ENCODE data around the gene EFNA2. TPM values are rescaled to one million over a fixed set of nuclear protein-coding genes. Genes with fewer than 3 reads are reported as not detected.

EFNA2 gene
- total RNA-seq, 1 experiment from 2014 or later, result 14.3 TPM

DNA sequence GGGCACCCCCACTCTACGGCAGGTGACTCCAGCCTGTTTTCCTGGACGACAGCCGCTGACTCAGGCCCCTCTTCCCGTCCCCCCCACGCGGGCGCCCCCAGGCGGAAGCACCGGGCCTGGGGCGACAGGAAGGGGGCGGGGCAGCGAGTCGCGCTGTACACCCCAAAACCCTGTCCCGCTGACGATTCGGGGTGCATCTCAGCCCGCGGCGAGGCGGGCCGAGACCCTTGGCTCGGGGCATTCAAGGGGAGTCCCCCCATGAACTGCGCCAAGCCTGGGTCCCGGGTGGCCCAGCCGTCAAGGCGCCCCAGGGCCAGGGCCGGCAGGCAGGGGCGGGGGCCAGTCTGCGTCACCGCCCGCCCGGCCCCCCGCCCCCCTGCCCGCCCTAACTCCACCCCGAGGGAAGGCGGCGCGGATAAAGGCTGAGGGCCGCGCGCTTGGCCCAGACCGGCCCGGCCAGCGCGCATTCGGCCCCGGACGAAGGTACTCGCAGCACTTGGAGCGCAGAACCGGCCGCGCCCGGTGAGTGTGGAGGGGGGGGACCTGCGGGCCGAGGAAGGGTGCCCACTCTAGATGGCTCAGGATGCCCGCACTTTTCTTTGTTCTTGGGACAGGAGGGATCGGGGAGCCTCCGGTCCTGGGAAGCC lies 37.4 kb upstream of the EFNA2 start, which contains the start of gene MIDN:
MIDN (plus strand) TSS at position 445 of the 647 bp plus-strand sequence. CDS start 1,714 bp downstream, outside the sequence.
- H2AFZ ChIP-seq (ENCODE audit: low read length), result no peak within 1 kb of the TSS
- peaks cover 4 to 20% (median 8%) of the 10 kb centered on the region in 3 experiments; a peak in 6 of 7 replicates for H3K36me3 Mint-ChIP-seq (ENCODE audit: insufficient read depth in 1 of 3, low read depth in 3 of 3)
- peak; percentile 86 for DNase-seq

More for the DNA sequence above, 37.4 kb upstream of the EFNA2 start, which contains the start of gene MIDN:
- no peak within 1 kb of the TSS for H3T11ph ChIP-seq (ENCODE audit: low read length)
- Mint-ChIP-seq H3K27me3 (ENCODE audit: low read depth) (no peaks in the 10 kb centered on the region), H3K9me3 (no peaks in the 10 kb centered on the region), H3K4me3 (peak within 1 kb of the TSS; percentile 81 to 88), H3K4me1 (peaks cover 2 to 18% of the 10 kb centered on the region in 2 experiments), H3K27ac (peak within 1 kb of the TSS; percentile 82 to 96 (median 95); a peak in 5 of 7 replicates)
- H2BK12ac ChIP-seq (ENCODE audit: insufficient read length, low read depth, low read length), result no peak within 1 kb of the TSS
- peak within 1 kb of the TSS; percentile 64 for H2BK120ac ChIP-seq (ENCODE audit: low read depth, low read length, poor library complexity, severe bottlenecking)
- no peak within 1 kb of the TSS for H3K56ac ChIP-seq (ENCODE audit: insufficient read length, low read depth, low read length)
- H3K79me2 ChIP-seq (ENCODE audit: insufficient read depth, low read length), result peaks cover 11% of the 10 kb centered on the region; the same call in 1 of the 2 replicates
- H2BK5ac ChIP-seq (ENCODE audit: insufficient read length, low read length), result no peak within 1 kb of the TSS
- peaks cover 12% of the 10 kb centered on the region for H3K23me2 ChIP-seq (ENCODE audit: insufficient read length, low read depth, low read length, poor library complexity, severe bottlenecking)
- no peak within 1 kb of the TSS for H4K5ac ChIP-seq (ENCODE audit: insufficient read length, low read depth, low read length)
- no peak within 1 kb of the TSS; the same call in 1 of the 2 replicates for H3K4ac ChIP-seq (ENCODE audit: low read depth, low read length)
- H3K9me3 ChIP-seq (ENCODE audit: control insufficient read depth, low read depth, low read length), result no peaks in the 10 kb centered on the region
- peak within 1 kb of the TSS; percentile 4 for H3K4me2 ChIP-seq (ENCODE audit: insufficient read depth, insufficient read length, low read length)
- H4K20me1 ChIP-seq (ENCODE audit: control insufficient read depth, insufficient read depth, insufficient read length), result no peaks in the 10 kb centered on the region
- H2AK5ac ChIP-seq (ENCODE audit: insufficient read length, low read length), result no peak within 1 kb of the TSS
- peak within 1 kb of the TSS; percentile 90; the same call in 1 of the 2 replicates for H3K14ac ChIP-seq (ENCODE audit: insufficient read depth, low read length)
- WGBS (ENCODE audit: extremely low coverage, insufficient read length, low lambda C conversion rate), result no CpG with 5 or more reads among the region's 60 CpGs
- H3K27ac ChIP-seq (ENCODE audit: insufficient read length, low read depth, low read length), result no peak within 1 kb of the TSS
- H2BK20ac ChIP-seq (ENCODE audit: low read depth, low read length, poor library complexity, severe bottlenecking), result no peak within 1 kb of the TSS
- H2BK15ac ChIP-seq (ENCODE audit: low read depth, low read length), result no peak within 1 kb of the TSS; the same call in 1 of the 2 replicates
- no peaks in the 10 kb centered on the region for H3K79me1 ChIP-seq (ENCODE audit: insufficient read depth, low read depth, low read length, poor library complexity, severe bottlenecking)
- no peaks in the 10 kb centered on the region; the same call in 1 of the 2 replicates for H3K4me1 ChIP-seq (ENCODE audit: insufficient read depth, low read length)
- H3K9ac ChIP-seq (ENCODE audit: extremely low read depth, insufficient read length, low read length), result peak within 1 kb of the TSS; percentile 59
- H3K27me3 ChIP-seq (ENCODE audit: insufficient read depth, low read length), result no peaks in the 10 kb centered on the region
- peak; percentile 63 for TF ChIP-seq CTCF (conservative IDR thresholded peaks at IDR 0.05)
- no peak within 1 kb of the TSS for H4K8ac ChIP-seq (replicated peaks; ENCODE audit: insufficient read length, low read depth, low read length)
- no peak within 1 kb of the TSS for H3K23ac ChIP-seq (ENCODE audit: insufficient read length, low read depth, low read length)
- H4K91ac ChIP-seq (ENCODE audit: insufficient read length, low read depth, low read length), result no peak within 1 kb of the TSS
- H3K18ac ChIP-seq (ENCODE audit: insufficient read length, low read depth, low read length), result peak within 1 kb of the TSS; percentile 94
